Measurements from ENCODE around the gene DGKA. TPM values are rescaled to one million over a fixed set of nuclear protein-coding genes. Genes with fewer than 3 reads are reported as not detected.

DGKA gene
- total RNA-seq, 2 experiments from 2014 or later, result 144 to 170 TPM

- Histone ChIP-seq H3K79me2 (ENCODE audit: insufficient read depth, low read depth, low read length) (no peaks in the 10 kb centered on the region), H2AFZ (ENCODE audit: low read length) (no peak overlapping the region), H4K20me1 (ENCODE audit: insufficient read depth, low read length) (no peaks in the 10 kb centered on the region), H3K27ac (ENCODE audit: low read depth, low read length, poor library complexity, severe bottlenecking) (no peak overlapping the region), H3K9me2 (ENCODE audit: insufficient read depth, low read length) (no peaks in the 10 kb centered on the region), H3K36me3 (ENCODE audit: insufficient read depth, low read length) (peaks cover 60% of the 10 kb centered on the region), H3K4me3 (ENCODE audit: low read depth, low read length, poor library complexity, severe bottlenecking) (no peak overlapping the region), H3K4me2 (ENCODE audit: low read length) (no peak overlapping the region), H3K4me1 (ENCODE audit: insufficient read depth, low read length, poor library complexity, severe bottlenecking) (no peaks in the 10 kb centered on the region), H3K9me3 (ENCODE audit: low read length) (no peaks in the 10 kb centered on the region)
- intact Hi-C loops (cut with micrococcal nuclease; ENCODE audit: unreplicated experiment), result no loop called here
- CTCF ChIA-PET (ENCODE audit: unreplicated experiment), result no interaction called here
- TF ChIP-seq CTCF (conservative IDR thresholded peaks at IDR 0.05; ENCODE audit: low read length), result no peak
- TF ChIP-seq EZH2phosphoT487 (IDR thresholded peaks at IDR 0.05; ENCODE audit: borderline replicate concordance, low read depth, low read length), result no peak
- no TSS peak for BruUV-seq (replicated peaks)
- POLR2A ChIA-PET, result interaction anchor here (0.9 to 1.0 kb wide), 3 partner anchors 9 to 251 kb away, joined by 3 to 5 read pairs (median 5); partner anchors contain the start of gene RAB5B
- DNase-seq (ENCODE audit: low spot score), result no peak
Observed at GRCh38 chr12:55991110-55991509, 60.1 kb downstream of the DGKA start.

GRCh38 chr12:55993230-55993853 is 62.4 kb downstream of the DGKA start:
- no peak for DNase-seq (ENCODE audit: low spot score)
- Histone ChIP-seq H3K4me1 (ENCODE audit: insufficient read depth, low read length, poor library complexity, severe bottlenecking) (no peaks in the 10 kb centered on the region), H3K27ac (ENCODE audit: low read depth, low read length, poor library complexity, severe bottlenecking) (no peak overlapping the region), H4K20me1 (ENCODE audit: insufficient read depth, low read length) (no peaks in the 10 kb centered on the region), H3K36me3 (ENCODE audit: insufficient read depth, low read length) (peaks cover 55% of the 10 kb centered on the region), H2AFZ (ENCODE audit: low read length) (no peak overlapping the region), H3K79me2 (ENCODE audit: insufficient read depth, low read depth, low read length) (no peaks in the 10 kb centered on the region), H3K9me2 (ENCODE audit: insufficient read depth, low read length) (no peaks in the 10 kb centered on the region), H3K4me3 (ENCODE audit: low read depth, low read length, poor library complexity, severe bottlenecking) (no peak overlapping the region), H3K9me3 (ENCODE audit: low read length) (no peaks in the 10 kb centered on the region), H3K4me2 (ENCODE audit: low read length) (no peak overlapping the region)
- ChIA-PET CTCF (ENCODE audit: unreplicated experiment) (no interaction called here), POLR2A (interaction anchor here (0.6 to 1.2 kb wide), 3 partner anchors 11 to 235 kb away, joined by 3 to 7 read pairs (median 3); no protein-coding TSS in a partner anchor)
- TF ChIP-seq EZH2phosphoT487 (IDR thresholded peaks at IDR 0.05; ENCODE audit: borderline replicate concordance, low read depth, low read length) (no peak), CTCF (conservative IDR thresholded peaks at IDR 0.05; ENCODE audit: low read length) (no peak)
- intact Hi-C loops (cut with micrococcal nuclease; ENCODE audit: unreplicated experiment), result no loop called here
- TSS peak; percentile 49 for BruUV-seq (replicated peaks)

GRCh38 chr12:55995366-55995765 is 64.4 kb downstream of the DGKA start:
- no peaks in the 10 kb centered on the region for H3K9me2 ChIP-seq (ENCODE audit: insufficient read depth, low read length)
- no peak overlapping the region for H3K27ac ChIP-seq (ENCODE audit: low read depth, low read length, poor library complexity, severe bottlenecking)
- H3K4me2 ChIP-seq (ENCODE audit: low read length), result no peak overlapping the region
- no peak overlapping the region for H2AFZ ChIP-seq (ENCODE audit: low read length)
- H3K4me1 ChIP-seq (ENCODE audit: insufficient read depth, low read length, poor library complexity, severe bottlenecking), result no peaks in the 10 kb centered on the region
- no peaks in the 10 kb centered on the region for H3K79me2 ChIP-seq (ENCODE audit: insufficient read depth, low read depth, low read length)
- ChIA-PET POLR2A (interaction anchor here (0.6 to 1.3 kb wide), 5 partner anchors 12 to 37 kb away, joined by 3 to 11 read pairs (median 4); partner anchors contain the start of gene RAB5B), CTCF (ENCODE audit: unreplicated experiment) (interaction anchor here (0.6 to 1.4 kb wide), 4 partner anchors 10 to 171 kb away, joined by 3 to 4 read pairs (median 3); no protein-coding TSS in a partner anchor)
- no peak overlapping the region for H3K4me3 ChIP-seq (ENCODE audit: low read depth, low read length, poor library complexity, severe bottlenecking)
- peaks cover 38% of the 10 kb centered on the region for H3K36me3 ChIP-seq (ENCODE audit: insufficient read depth, low read length)
- no peaks in the 10 kb centered on the region for H4K20me1 ChIP-seq (ENCODE audit: insufficient read depth, low read length)
- TF ChIP-seq CTCF (conservative IDR thresholded peaks at IDR 0.05; ENCODE audit: low read length) (no peak), EZH2phosphoT487 (IDR thresholded peaks at IDR 0.05; ENCODE audit: borderline replicate concordance, low read depth, low read length) (no peak)
- no TSS peak for BruUV-seq (replicated peaks)
- no peak for DNase-seq (ENCODE audit: low spot score)
- H3K9me3 ChIP-seq (ENCODE audit: low read length), result no peaks in the 10 kb centered on the region
- intact Hi-C loops (cut with micrococcal nuclease; ENCODE audit: unreplicated experiment), result no loop called here
